Inferior parietal cortex (tissue), 1 donor: ENCODE results near the gene MAST2.

Experiments used
- DNase-seq: peaks from one replicate; pipeline ENCODE4 v3.0.0-alpha.2; 2016; ENCODE audit errors: extremely low spot score

MAST2 gene

DNA sequence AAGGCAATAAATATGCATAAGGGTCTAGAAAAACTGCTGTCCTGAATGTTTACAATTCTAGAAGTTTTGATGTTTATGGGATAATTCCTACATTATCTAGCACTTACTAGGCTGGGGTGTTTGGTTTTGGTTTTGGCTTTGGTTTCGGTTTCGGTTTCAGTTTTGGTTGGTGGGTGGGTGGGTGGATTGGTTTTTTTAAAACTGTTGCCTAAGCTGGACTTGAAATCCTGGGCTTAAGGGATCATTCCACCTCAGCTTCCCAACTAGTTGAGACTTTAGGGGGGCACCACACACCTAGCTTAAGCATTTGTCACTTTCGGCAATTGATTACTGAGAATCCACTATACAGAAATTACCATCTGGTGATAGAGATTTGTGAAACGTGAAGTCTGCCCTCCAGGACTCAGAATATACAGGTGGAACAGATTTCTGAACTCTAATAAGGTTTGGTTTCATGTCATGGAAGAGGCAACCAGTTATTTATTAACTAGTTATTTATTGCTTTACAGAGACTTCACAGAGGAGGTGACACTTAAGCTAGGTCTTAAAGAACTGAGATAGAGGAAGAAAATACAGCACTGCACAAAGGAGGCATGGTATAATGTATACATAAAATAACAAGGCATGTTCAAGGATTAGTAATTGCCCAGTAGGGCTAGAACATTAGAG lies 259.4 kb downstream of the MAST2 start:
- DNase-seq, result no peak

DNA sequence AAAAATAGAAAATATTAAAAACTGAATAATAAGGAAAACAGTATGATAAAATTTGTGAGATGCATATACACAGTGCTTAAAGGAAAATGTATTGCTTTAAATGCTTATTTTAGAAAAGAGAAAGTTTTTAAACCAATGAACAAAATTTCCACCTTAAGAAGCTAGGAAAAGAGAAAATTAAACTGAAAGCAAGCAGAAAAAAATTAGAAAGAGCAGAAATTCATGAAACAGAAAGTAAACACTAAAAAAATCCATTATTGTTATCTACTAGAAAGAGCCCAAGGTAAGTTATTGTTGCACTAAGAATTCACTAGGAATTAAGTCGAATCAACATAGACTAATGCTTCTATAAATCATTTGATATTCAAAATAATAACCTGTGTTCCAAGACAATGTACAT lies 261.3 kb downstream of the MAST2 start:
- no peak for DNase-seq

DNA sequence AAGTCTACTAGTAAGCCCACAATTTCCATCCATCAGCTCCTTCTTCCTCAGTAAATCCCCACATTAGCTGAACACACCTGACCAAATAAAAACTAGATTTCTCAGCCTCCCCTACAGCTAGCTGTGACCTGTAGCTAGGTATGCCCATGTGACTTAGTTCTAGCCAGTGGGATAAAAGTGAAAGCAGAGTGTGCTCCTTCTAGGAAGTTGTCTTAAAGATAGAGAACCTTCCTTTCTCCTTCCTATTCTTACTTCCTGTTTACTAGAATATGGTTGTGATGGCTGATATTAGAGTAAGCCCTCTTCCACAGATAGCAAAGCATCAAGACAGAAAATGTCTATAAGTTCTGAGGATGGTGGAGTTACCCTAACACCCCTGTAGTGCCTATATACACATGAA lies 262.0 kb downstream of the MAST2 start:
- no peak for DNase-seq

DNA sequence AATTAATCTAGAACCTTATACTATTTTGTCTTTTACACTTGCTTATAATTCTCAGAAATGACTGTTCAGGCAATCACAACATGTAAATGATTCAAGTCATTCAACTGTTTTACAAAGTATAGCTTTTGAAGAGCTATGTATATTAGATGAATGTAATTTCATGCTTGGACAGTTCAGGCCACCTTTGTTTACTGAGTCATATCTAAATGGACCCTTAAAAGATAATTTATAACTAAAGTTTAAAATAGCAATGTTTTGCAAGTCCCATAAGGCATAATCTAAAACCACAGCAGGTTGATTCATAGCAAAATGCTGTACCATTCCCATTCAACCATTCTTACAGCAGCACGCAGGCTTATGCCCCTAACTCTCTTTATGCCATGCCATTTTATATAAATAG lies 264.2 kb downstream of the MAST2 start:
- no peak for DNase-seq

DNA sequence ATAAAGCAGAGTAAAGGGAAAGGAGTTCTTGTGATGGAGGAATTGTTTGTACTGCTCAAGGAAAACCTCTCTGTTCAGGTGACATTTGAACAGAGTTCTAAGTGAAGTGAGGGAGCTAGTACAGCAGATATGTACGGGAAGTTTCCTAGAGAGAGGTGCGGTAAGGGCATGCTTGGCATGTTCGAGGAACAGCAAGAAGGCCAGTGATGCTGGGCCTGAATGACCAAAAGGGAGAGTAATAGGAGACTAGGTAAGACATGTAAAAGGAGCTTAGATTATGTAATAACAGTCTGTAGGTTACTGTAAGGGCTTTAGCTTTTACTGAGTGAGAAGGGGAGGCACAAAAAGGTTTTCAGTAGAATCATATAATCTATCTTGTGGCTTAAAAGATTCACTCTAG lies 265.1 kb downstream of the MAST2 start:
- no peak for DNase-seq

DNA sequence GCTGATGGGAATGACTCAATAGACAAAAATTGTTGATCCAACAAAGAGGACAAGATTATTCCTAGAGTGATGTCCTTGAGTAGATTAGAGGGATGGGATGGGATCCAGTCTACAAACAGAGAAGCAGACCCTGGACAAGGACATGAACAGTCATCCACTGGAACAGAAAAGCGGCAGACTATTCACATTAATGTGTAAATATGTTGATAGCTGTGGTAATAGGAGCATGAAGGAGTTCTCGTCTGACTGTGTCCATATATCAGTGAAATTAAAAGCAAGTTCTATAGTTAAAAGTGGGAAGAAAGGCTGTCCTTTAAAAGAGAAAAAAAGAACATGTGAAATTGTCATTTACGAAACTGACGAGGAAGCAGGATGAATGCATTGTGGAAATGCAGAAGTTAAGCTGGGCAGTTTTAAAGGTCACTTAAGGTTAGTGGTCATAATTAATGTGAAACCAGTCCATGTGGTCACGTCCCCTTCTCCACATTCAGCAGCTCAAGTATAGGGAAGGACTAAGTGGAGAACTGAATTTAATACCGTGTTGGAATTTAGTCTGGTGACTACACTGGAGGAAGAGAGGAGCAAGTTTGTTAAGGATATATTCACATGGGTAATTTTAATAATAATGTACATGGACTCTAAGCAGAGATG lies 266.9 kb downstream of the MAST2 start:
- no peak for DNase-seq

DNA sequence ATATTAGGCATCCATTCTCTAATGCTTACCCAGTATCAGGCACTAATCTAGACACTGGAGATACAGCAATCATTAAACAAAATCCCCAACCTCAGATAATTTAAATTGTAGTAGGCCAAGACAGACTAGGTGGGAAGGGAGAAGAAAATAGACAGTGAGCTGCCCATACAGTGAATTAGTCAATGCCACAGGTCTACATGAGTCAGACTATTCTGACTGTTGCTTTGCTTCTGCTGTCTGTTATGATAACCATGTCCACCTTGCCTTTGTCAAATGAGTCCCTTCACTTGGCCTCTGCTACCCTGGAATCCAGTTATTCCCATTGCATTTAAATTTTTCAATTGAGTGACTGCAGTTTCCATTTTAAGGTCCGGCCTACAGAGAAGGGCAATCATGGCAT lies 269.6 kb downstream of the MAST2 start:
- no peak for DNase-seq

DNA sequence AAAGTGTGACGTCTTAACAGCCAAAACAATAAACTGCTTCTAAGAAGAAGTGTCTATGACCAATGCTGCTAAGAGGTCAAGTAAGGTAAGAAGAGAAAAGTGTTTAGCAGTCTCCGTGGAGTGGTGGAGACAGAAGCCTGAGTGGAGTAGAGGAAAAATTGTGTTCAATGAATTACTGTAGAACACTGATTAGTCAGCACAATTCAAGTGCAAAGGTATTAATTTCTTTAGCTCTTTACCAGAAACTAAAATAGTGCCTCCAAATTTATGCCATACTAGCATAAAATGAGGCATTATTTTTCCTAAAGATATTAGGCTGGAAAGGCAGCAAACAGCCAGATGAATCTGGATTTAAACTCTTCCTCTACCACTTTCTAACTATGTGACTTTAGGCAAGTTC lies 272.9 kb downstream of the MAST2 start:
- no peak for DNase-seq

DNA sequence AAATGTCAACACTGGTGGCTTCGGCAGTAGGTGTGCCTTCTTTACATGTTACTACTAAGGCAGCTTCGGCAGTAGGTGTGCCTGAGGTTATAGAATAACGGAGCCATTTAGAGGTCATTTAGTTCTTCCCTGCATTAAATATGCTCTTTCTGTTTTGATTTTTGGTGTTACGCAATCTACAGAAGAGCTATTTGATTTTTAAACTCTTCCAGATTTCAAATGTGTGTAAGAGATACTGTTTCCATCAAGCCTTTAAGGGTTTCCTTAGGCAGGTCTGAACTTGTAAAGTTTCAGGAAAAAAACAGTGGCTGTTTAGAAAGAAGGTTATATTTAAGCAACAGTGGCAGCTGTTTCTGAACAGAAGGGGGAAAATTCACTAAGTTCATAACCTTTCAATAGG lies 274.2 kb downstream of the MAST2 start:
- no peak for DNase-seq

DNA sequence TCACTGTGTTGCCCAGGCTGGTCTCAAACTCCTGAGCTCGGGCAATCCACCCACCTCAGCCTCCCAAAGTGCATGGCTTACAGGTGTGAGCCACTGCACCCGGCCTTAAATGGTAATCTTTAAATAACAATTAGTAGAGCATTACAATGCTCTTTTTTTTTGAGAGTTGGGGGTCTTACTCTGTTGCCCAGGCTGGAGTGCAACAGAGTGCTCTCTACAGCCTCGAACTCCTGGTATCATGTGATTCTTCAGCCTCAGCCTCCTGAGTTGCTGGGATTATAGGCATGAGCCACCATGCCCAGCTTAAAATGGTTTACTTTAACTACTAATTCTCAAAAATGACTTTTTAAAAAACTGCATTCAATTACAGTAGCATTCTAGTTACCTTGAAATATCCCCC lies 276.8 kb downstream of the MAST2 start:
- no peak for DNase-seq

DNA sequence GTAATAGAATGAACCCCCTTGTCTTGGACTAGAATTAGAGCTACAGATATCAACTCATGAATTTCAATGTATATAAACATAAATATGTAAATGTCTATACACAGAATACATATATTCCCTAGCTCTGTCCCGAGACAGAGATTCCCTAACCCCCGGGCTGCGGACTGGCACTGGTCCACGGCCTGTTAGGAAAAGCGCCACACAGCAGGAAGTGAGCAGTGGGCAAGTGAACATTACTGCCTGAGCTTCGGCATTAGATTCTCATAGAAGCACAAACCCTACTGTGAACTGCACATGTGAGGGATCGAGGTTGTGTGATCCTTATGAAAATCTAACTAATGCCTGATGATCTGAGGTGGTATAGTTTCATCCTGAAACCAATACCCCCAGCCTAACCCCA lies 277.8 kb downstream of the MAST2 start:
- no peak for DNase-seq

DNA sequence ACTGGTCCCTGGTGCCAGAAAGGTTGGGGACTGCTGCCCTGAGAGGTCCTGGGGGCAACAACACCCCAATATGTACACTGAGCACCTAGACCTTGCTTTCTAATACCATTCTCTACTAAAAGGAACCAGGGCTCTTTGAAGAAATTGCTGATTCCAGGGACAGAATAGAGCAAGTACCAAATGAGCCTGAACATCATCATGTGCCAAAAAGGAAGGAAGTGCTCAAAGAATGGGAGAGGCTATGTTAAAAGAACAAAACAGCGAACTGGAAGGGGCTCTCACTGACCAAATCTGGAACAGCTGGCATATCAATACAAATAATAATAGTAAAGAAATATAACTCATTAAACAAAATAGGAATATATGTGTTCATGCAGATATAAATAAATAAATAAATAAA lies 278.2 kb downstream of the MAST2 start:
- DNase-seq, result no peak

DNA sequence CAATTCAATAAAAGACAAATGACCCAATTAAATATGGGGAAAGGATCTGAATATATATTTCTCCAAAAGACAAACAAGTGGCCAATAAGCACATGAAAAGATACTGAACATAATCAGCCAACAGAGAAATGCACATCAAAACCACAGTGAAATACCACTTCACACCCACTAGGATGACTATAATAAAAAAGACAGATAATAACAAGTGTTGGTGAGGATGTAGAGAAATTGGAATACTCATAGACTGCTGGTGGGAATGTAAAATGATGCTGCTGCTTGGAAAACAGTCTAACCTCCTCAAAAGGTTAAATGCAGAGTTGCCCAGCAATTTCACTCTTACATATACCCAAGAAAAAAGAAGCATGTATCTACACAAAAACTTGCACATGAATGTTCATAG lies 280.2 kb downstream of the MAST2 start:
- DNase-seq, result no peak

DNA sequence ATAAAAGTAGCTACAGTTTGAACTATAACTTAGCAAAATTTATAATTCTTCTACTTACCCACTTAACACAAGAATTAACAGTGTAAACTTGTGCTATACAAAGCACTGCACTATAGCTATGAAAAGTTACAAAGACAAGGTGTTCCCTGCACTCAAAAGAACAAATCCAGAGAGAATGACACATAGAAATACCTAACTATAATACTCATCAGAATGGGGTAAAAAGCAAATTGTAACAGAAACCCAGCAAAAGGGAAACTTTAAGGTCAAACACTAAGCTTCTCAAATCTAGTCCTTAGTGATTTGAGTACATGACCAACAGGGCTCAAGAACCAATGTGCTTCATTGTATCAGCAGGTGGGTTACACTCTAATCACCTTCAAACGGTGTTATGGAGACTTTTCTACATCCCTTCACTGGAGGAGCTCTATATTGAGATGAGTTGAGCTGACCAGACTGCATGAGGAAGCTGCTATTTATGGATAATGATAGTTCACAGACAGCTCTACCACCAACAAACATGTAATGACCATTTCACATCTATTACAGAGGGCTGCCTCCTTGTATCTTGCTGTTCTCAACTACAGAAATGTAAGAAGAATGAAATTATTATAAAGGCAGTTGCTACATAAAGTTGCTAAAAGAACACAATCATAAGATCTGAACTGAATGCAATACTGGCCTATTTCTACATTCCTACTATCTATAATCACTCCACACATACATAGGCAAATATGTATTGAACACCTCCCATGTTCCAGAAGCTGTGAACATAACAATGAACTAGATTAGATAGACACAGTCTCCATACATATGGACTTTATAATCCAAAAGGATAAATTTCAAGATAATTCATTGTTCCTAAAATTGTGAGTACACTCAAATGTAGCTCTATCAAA lies 281.4 kb downstream of the MAST2 start:
- no peak for DNase-seq
